ENCODE results near the gene NME3.

GRCh38 chr16:1787056-1787321, 15.6 kb upstream of the NME3 start:
- TF ChIP-seq CTCF (conservative IDR thresholded peaks at IDR 0.05 in 1 of 2, IDR thresholded peaks at IDR 0.05 in 1 of 2; ENCODE audit: extremely low read depth in 1 of 2, insufficient read depth in 1 of 2, low read depth in 1 of 2, low read length in 2 of 2) (no peak), EZH2 (IDR thresholded peaks at IDR 0.05; ENCODE audit: borderline replicate concordance, low read length) (no peak)
